MG63 (cell line): ENCODE measurements around the gene SEC24B. TPM values are rescaled to one million over a fixed set of nuclear protein-coding genes. Genes with fewer than 3 reads are reported as not detected.
"Not testable (repeated sequence)": the region's sequence is repeated elsewhere in the genome, so short reads cannot be mapped to it uniquely, and the experiment has no call there.

Experiments used
- DNase-seq: peaks from one replicate; pipeline ENCODE4 v3.0.0-alpha.2; 2020
- H3K27me3 ChIP-seq: fragments of 250-450 bp; sonication (Bioruptor Pico); 2 replicates; pipeline ENCODE4 v1.5.1; 2020; ENCODE audit warnings: mild to moderate bottlenecking, moderate library complexity
- H3K36me3 ChIP-seq: fragments of 250-450 bp; sonication (Bioruptor Pico); 2 replicates; pipeline ENCODE4 v1.5.1; 2020; ENCODE audit warnings: mild to moderate bottlenecking, moderate library complexity
- H3K4me3 ChIP-seq: fragments of 250-450 bp; sonication (Bioruptor Pico); 2 replicates; pipeline ENCODE4 v1.5.1; 2020; ENCODE audit warnings: mild to moderate bottlenecking, moderate library complexity
- H3K9me3 ChIP-seq: fragments of 250-450 bp; sonication (Bioruptor Pico); 2 replicates; pipeline ENCODE4 v1.5.1; 2020; ENCODE audit warnings: mild to moderate bottlenecking, moderate library complexity
- total RNA-seq: library from RNA; depleted of rRNA; stranded (reverse); fragments of >200 nt; shearing (Covaris generic); gene quantifications from 2 replicates; pipeline ENCODE4 v1.2.3, GENCODE V29; 2014; ENCODE audit warnings: low replicate concordance

Gene SEC24B
- total RNA-seq, 1 experiment from 2014 or later, result 7.6 TPM

- Histone ChIP-seq H3K27me3 (no peaks in the 10 kb centered on the region), H3K36me3 (peaks cover 29% of the 10 kb centered on the region), H3K9me3 (no peaks in the 10 kb centered on the region), H3K4me3 (no peak overlapping the region)
- no peak for DNase-seq
Observed at GRCh38 chr4:109462802-109463201, 29.2 kb downstream of the SEC24B start.

- Histone ChIP-seq H3K9me3 (no peaks in the 10 kb centered on the region), H3K27me3 (no peaks in the 10 kb centered on the region)
- no peak for DNase-seq
Observed at GRCh38 chr4:109465069-109465468, 31.5 kb downstream of the SEC24B start.

GRCh38 chr4:109469915-109470314 is 36.3 kb downstream of the SEC24B start:
- H3K4me3 ChIP-seq, result no peak overlapping the region
- H3K27me3 ChIP-seq, result no peaks in the 10 kb centered on the region
- peaks cover 34% of the 10 kb centered on the region for H3K36me3 ChIP-seq
- no peaks in the 10 kb centered on the region for H3K9me3 ChIP-seq
- no peak for DNase-seq

More at GRCh38 chr4:109465069-109465468, 31.5 kb downstream of the SEC24B start:
- Histone ChIP-seq H3K4me3 (no peak overlapping the region), H3K36me3 (peaks cover 31% of the 10 kb centered on the region)

GRCh38 chr4:109472343-109472761 is 38.7 kb downstream of the SEC24B start:
- no peaks in the 10 kb centered on the region for H3K27me3 ChIP-seq
- no peaks in the 10 kb centered on the region for H3K9me3 ChIP-seq
- DNase-seq, result no peak
- H3K4me3 ChIP-seq, result no peak overlapping the region
- H3K36me3 ChIP-seq, result peaks cover 27% of the 10 kb centered on the region

- DNase-seq, result no peak
- Histone ChIP-seq H3K36me3 (peaks cover 25% of the 10 kb centered on the region), H3K27me3 (no peaks in the 10 kb centered on the region), H3K9me3 (no peaks in the 10 kb centered on the region), H3K4me3 (no peak overlapping the region)
Observed at GRCh38 chr4:109473824-109474223, 40.2 kb downstream of the SEC24B start.

- H3K27me3 ChIP-seq, result no peaks in the 10 kb centered on the region
- no peak for DNase-seq
- no peak overlapping the region for H3K4me3 ChIP-seq
- H3K36me3 ChIP-seq, result peaks cover 18% of the 10 kb centered on the region
- no peaks in the 10 kb centered on the region for H3K9me3 ChIP-seq
Observed at GRCh38 chr4:109486007-109486406, 52.4 kb downstream of the SEC24B start.

- peaks cover 9% of the 10 kb centered on the region; the same call in 1 of the 2 replicates for H3K36me3 ChIP-seq
- DNase-seq, result no peak
- H3K9me3 ChIP-seq, result no peaks in the 10 kb centered on the region
- H3K4me3 ChIP-seq, result no peak overlapping the region
- H3K27me3 ChIP-seq, result no peaks in the 10 kb centered on the region
Observed at GRCh38 chr4:109494563-109494962, 60.9 kb downstream of the SEC24B start.

GRCh38 chr4:109495514-109495913 is 61.9 kb downstream of the SEC24B start:
- no peaks in the 10 kb centered on the region for H3K9me3 ChIP-seq
- H3K4me3 ChIP-seq, result no peak overlapping the region
- DNase-seq, result no peak
- H3K36me3 ChIP-seq, result peaks cover 9% of the 10 kb centered on the region; the same call in 1 of the 2 replicates
- H3K27me3 ChIP-seq, result no peaks in the 10 kb centered on the region

- H3K9me3 ChIP-seq, result no peaks in the 10 kb centered on the region
- no peak for DNase-seq
- no peaks in the 10 kb centered on the region for H3K27me3 ChIP-seq
- peaks cover 10% of the 10 kb centered on the region for H3K36me3 ChIP-seq
- no peak overlapping the region for H3K4me3 ChIP-seq
Observed at GRCh38 chr4:109496875-109497274, 63.3 kb downstream of the SEC24B start.

GRCh38 chr4:109497511-109497910 is 63.9 kb downstream of the SEC24B start:
- Histone ChIP-seq H3K4me3 (no peak overlapping the region), H3K27me3 (no peaks in the 10 kb centered on the region)

GRCh38 chr4:109499513-109499912 is 65.9 kb downstream of the SEC24B start:
- no peak for DNase-seq
- Histone ChIP-seq H3K4me3 (no peak overlapping the region), H3K9me3 (no peaks in the 10 kb centered on the region), H3K36me3 (peaks cover 14% of the 10 kb centered on the region), H3K27me3 (no peaks in the 10 kb centered on the region)

More at GRCh38 chr4:109497511-109497910, 63.9 kb downstream of the SEC24B start:
- Histone ChIP-seq H3K9me3 (no peaks in the 10 kb centered on the region), H3K36me3 (peaks cover 8% of the 10 kb centered on the region)
- DNase-seq, result no peak

GRCh38 chr4:109506890-109507289 is 73.3 kb downstream of the SEC24B start:
- no peak for DNase-seq
- H3K9me3 ChIP-seq, result no peaks in the 10 kb centered on the region
- H3K27me3 ChIP-seq, result no peaks in the 10 kb centered on the region
- H3K4me3 ChIP-seq, result no peak overlapping the region
- H3K36me3 ChIP-seq, result peaks cover 39% of the 10 kb centered on the region

- Histone ChIP-seq H3K36me3 (peaks cover 42% of the 10 kb centered on the region), H3K27me3 (no peaks in the 10 kb centered on the region)
- DNase-seq, result no peak
Observed at GRCh38 chr4:109510687-109511086, 77.1 kb downstream of the SEC24B start.

GRCh38 chr4:109511414-109511813 is 77.8 kb downstream of the SEC24B start:
- no peaks in the 10 kb centered on the region for H3K27me3 ChIP-seq
- H3K36me3 ChIP-seq, result peaks cover 36% of the 10 kb centered on the region
- H3K9me3 ChIP-seq, result no peaks in the 10 kb centered on the region
- no peak overlapping the region for H3K4me3 ChIP-seq
- no peak for DNase-seq

More at GRCh38 chr4:109510687-109511086, 77.1 kb downstream of the SEC24B start:
- no peak overlapping the region for H3K4me3 ChIP-seq
- no peaks in the 10 kb centered on the region for H3K9me3 ChIP-seq

GRCh38 chr4:109513368-109513767 is 79.8 kb downstream of the SEC24B start:
- H3K27me3 ChIP-seq, DNase-seq, H3K4me3 ChIP-seq, H3K9me3 ChIP-seq: not testable (repeated sequence)
- peaks cover 45% of the 10 kb centered on the region for H3K36me3 ChIP-seq

GRCh38 chr4:109532182-109532581 is 98.6 kb downstream of the SEC24B start:
- Histone ChIP-seq H3K36me3 (peaks cover 28% of the 10 kb centered on the region), H3K4me3 (no peak overlapping the region), H3K9me3 (no peaks in the 10 kb centered on the region), H3K27me3 (no peaks in the 10 kb centered on the region)
- DNase-seq, result no peak

GRCh38 chr4:109545401-109545800 is 111.8 kb downstream of the SEC24B start:
- Histone ChIP-seq H3K27me3 (no peaks in the 10 kb centered on the region), H3K36me3 (0 out of 2 replicates have a peak, but pooled peaks cover 2% of the 10 kb centered on the region), H3K4me3 (no peak overlapping the region), H3K9me3 (no peaks in the 10 kb centered on the region)
- DNase-seq, result no peak

GRCh38 chr4:109547394-109547793 is 113.8 kb downstream of the SEC24B start:
- H3K27me3 ChIP-seq, result no peaks in the 10 kb centered on the region
- 0 out of 2 replicates have a peak, but pooled peaks cover under 1% of the 10 kb centered on the region for H3K36me3 ChIP-seq
- DNase-seq, result no peak
- H3K9me3 ChIP-seq, result no peaks in the 10 kb centered on the region
- no peak overlapping the region for H3K4me3 ChIP-seq

GRCh38 chr4:109548655-109549054 is 115.0 kb downstream of the SEC24B start:
- Histone ChIP-seq H3K36me3 (no peaks in the 10 kb centered on the region), H3K9me3 (no peaks in the 10 kb centered on the region), H3K4me3 (no peak overlapping the region), H3K27me3 (no peaks in the 10 kb centered on the region)
- DNase-seq, result peak; percentile 15
